H1 (cell line): ENCODE measurements around the gene CLP1. TPM values are rescaled to one million over a fixed set of nuclear protein-coding genes. Genes with fewer than 3 reads are reported as not detected.

Experiments
- CBX8 ChIP-seq: fragments of 300-800, 300-1000 bp; sonication (generic); IDR thresholded peaks from 2 replicates; pipeline ENCODE4 v1.7.1; 2016; ENCODE audit warnings: low read depth, low read length, borderline replicate concordance
- CHD1 ChIP-seq: IDR thresholded peaks from 2 replicates; pipeline ENCODE4 v1.6.1; 2012; ENCODE audit warnings: low read depth, low read length, improper control_type of control experiment
- CREB1 ChIP-seq: IDR thresholded peaks from 2 replicates; pipeline ENCODE4 v1.6.1; 2012; ENCODE audit warnings: inconsistent platforms
- GABPA ChIP-seq: IDR thresholded peaks from 2 replicates; pipeline ENCODE4 v1.6.1; 2011; ENCODE audit warnings: mild to moderate bottlenecking, low read length, moderate library complexity, borderline replicate concordance; ENCODE audit not compliant: insufficient read depth
- KDM5A ChIP-seq: fragments of 200-600 bp; IDR thresholded peaks from 2 replicates; pipeline ENCODE4 v1.7.1; 2012; ENCODE audit warnings: mild to moderate bottlenecking, low read length, inconsistent platforms, mixed read lengths
- RAD21 ChIP-seq, 2 experiments: IDR thresholded peaks in 1 of 2; conservative IDR thresholded peaks in 1 of 2; 2 replicates each; pipeline ENCODE4 v1.6.1; 2011; ENCODE audit warnings: low read depth in 2 of 2, low read length in 2 of 2, improper control_type of control experiment in 1 of 2, inconsistent platforms in 1 of 2, mild to moderate bottlenecking in 1 of 2, moderate library complexity in 1 of 2
- SP4 ChIP-seq: IDR thresholded peaks from 2 replicates; pipeline ENCODE4 v1.6.1; 2012; ENCODE audit warnings: low read length, inconsistent platforms
- SUZ12 ChIP-seq: fragments of 200-600 bp; sonication (generic); IDR thresholded peaks from 2 replicates; pipeline ENCODE4 v1.6.1; 2012; ENCODE audit warnings: mild to moderate bottlenecking, inconsistent platforms, low read length, moderate library complexity, mixed read lengths
- polyA plus RNA-seq, 7 experiments: library from polyadenylated mRNA; depleted of rRNA in 3 of 7; stranded (reverse) in 5 of 7; unstranded in 2 of 7; fragments of >200 nt in 5 of 7; fragments of 200-250 nt in 2 of 7; gene quantifications; 1 replicate in 5 of 7; 2 replicates in 1 of 7; 4 replicates in 1 of 7; pipeline versions ENCODE4 v1.2.1 to v1.2.3, GENCODE V29; 2011 to 2013; ENCODE audit warnings: missing spikeins in 2 of 7, mixed read lengths in 2 of 7
- total RNA-seq: library from RNA; stranded (reverse); fragmentation: NEBNext Ultra II Directional; extraction: Animal tissue kit (Norgen Biotek cat#: 25700); gene quantifications from 2 replicates; pipeline ENCODE4 v1.2.1, GENCODE V29; 2021
- TF ChIP-seq, protein P1 (sequence below): IDR thresholded peaks from 2 replicates; pipeline ENCODE4 v1.6.1; 2012; ENCODE audit warnings: inconsistent platforms
- TF ChIP-seq, protein P2 (sequence below): IDR thresholded peaks from 2 replicates; pipeline ENCODE4 v1.6.1; 2011; ENCODE audit warnings: low read length, improper control_type of control experiment

Gene CLP1
- total and polyA plus RNA-seq, 2 of the 8 experiments (the other 6 are each of a cell fraction or from before 2014, with no cell fraction given): 29.4 to 29.9 TPM

DNA sequence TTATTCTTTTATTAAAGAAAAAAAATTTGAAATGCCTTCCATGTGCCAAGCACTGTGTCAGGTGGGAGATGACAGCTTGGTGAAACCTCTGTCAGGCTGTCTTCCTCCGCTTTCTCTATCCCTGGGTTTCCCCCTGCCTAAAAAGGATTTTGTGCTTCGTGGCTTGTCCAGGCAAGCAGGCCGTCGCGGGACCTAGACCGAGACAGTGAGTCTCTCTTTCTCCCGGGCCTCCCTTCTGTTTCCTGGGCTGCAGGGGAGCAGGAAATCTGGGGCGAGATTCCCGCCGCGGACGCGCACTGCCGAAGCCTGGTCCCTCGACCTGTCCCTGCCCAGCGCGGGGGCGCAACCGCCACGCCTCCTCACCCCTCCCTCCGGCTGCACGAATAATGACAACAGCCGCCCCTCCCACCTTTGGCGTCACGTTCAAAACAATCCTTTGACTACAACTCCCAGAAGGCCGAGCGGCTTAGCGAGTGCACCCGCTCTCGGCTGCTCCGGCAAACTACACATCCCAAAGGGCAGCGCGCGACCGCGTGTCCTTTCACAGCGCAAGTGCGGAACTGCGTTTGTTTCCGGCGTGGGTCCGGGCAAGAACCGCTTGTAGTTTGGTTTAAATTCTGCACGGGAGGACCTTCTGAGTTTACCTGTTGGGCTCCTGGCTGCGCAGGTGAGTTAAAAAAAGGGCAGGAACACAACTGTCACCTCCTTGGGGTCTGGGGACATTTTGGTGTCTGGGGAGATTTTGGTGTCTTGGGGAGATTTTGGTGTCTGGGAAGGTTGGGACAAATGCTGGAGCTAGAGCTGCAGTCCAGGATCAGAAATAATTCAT is at the start of gene CLP1 (continued):
- TF ChIP-seq KDM5A (no peak), CBX8 (no peak), CHD1 (no peak), GABPA (no peak), CREB1 (peak; percentile 88), RAD21 (IDR thresholded peaks at IDR 0.05 in 1 of 2, conservative IDR thresholded peaks at IDR 0.05 in 1 of 2; ENCODE audit: low read depth in 2 of 2, low read length in 2 of 2) (0 out of 4 replicates have a peak, but pooled peaks of 1 of the 2 experiments have one; percentile 3), SUZ12 (no peak), SP4 (0 out of 2 replicates have a peak, but pooled peaks have one; percentile 45)
- TF ChIP-seq, protein P1, sequence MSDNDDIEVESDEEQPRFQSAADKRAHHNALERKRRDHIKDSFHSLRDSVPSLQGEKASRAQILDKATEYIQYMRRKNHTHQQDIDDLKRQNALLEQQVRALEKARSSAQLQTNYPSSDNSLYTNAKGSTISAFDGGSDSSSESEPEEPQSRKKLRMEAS: peak; percentile 93
- TF ChIP-seq, protein P2, sequence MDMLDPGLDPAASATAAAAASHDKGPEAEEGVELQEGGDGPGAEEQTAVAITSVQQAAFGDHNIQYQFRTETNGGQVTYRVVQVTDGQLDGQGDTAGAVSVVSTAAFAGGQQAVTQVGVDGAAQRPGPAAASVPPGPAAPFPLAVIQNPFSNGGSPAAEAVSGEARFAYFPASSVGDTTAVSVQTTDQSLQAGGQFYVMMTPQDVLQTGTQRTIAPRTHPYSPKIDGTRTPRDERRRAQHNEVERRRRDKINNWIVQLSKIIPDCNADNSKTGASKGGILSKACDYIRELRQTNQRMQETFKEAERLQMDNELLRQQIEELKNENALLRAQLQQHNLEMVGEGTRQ: peak; percentile 35
